GM21529 (cell line): ENCODE data around the gene APPBP2.

Source experiments
- ATAC-seq: cut with Tn5 transposase; IDR thresholded peaks from one replicate; pipeline ENCODE4 v1.9.1; 2021; ENCODE audit not compliant: unreplicated experiment

APPBP2 gene

GRCh38 chr17:60398227-60398959, 127.6 kb downstream of the APPBP2 start:
- ATAC-seq, result peak; percentile 53

DNA sequence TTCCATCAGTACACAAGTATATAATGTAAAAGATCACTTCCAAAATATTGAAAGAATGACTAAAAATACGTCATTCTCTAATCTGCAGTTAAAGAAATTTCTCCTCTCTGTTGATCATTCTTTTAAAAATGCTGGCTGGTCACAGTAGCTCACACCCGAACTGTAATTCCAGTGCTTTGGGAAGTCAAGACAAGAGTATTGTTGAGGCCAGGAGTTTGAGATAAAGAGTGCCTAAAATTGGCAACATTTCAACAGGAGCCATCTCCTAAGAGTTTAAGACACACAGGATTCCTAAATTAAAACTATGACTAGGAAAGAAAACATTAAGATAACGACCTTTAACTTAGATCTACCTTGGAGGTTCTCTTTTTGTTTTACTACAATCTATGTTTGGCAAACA, 129.6 kb downstream of the APPBP2 start:
- no peak for ATAC-seq

- ATAC-seq, result no peak
Measured at GRCh38 chr17:60395508-60396065, 130.5 kb downstream of the APPBP2 start.

DNA sequence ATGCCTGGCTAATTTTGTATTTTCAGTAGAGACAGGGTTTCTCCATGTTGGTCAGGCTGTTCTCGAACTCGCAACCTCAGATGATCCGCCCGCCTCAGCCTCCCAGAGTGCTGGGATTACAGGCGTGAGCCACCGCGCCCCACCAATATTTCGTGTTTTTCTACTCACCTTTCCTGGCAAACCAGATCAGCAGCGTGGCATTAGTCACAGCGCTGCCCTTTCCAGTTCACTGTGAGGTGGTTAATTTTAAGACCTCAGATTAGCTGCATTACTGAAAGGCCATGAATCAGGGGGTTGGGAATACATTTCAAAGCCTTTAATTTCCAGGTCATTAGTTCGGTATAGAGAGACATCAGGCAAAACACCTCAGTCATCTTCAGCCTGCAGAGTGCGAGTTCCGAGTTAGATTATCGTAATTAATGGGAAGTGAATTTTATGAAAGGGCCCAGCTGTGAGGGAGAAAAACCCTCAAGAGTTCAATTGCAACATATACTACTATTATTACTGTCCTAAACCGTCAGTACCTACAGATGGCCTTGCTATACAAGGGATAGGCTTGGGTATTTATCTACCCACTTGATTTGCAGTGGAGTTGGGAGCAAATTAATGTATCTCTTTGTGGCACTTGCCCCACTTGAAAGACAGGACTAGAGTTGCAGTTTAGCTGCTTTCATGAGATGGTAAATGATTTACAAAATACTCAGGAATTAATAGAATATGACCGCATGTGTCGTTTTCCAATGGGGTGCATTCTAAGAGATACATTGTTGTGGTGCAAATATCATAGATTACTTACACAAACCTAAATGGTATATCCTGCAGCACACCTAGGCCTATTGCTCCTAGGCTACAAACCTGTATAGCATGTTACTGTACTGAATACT, 132.0 kb downstream of the APPBP2 start:
- ATAC-seq, result no peak
